WERI-Rb-1 (cell line): ENCODE data around the gene PYGB.

Experiments used
- DNase-seq: peaks from one replicate; pipeline ENCODE4 v3.0.0-alpha.2; 2020
- H3K27ac ChIP-seq: fragments of 250-450 bp; sonication (Bioruptor Pico); 2 replicates; pipeline ENCODE4 v1.5.1; 2020; ENCODE audit warnings: mild to moderate bottlenecking, moderate library complexity
- H3K27me3 ChIP-seq: fragments of 250-450 bp; sonication (Bioruptor Pico); 2 replicates; pipeline ENCODE4 v1.5.1; 2021; ENCODE audit warnings: mild to moderate bottlenecking, low read depth, moderate library complexity; ENCODE audit not compliant: insufficient read depth, severe bottlenecking
- H3K36me3 ChIP-seq: fragments of 250-450 bp; sonication (Bioruptor Pico); 2 replicates; pipeline ENCODE4 v1.5.1; 2020; ENCODE audit warnings: mild to moderate bottlenecking, moderate library complexity
- H3K4me3 ChIP-seq: 2 replicates; pipeline ENCODE4 v1.5.1; 2011; ENCODE audit warnings: low read depth, mild to moderate bottlenecking, control low read depth, low read length
- H3K9me3 ChIP-seq: fragments of 250-450 bp; sonication (Bioruptor Pico); 2 replicates; pipeline ENCODE4 v1.5.1; 2021; ENCODE audit warnings: mild to moderate bottlenecking, moderate library complexity; ENCODE audit not compliant: severe bottlenecking
- CTCF ChIP-seq: IDR thresholded peaks from 2 replicates; pipeline ENCODE4 v1.5.1; 2011; ENCODE audit warnings: low read depth, mild to moderate bottlenecking, control low read depth, inconsistent platforms, low read length

PYGB gene

DNA sequence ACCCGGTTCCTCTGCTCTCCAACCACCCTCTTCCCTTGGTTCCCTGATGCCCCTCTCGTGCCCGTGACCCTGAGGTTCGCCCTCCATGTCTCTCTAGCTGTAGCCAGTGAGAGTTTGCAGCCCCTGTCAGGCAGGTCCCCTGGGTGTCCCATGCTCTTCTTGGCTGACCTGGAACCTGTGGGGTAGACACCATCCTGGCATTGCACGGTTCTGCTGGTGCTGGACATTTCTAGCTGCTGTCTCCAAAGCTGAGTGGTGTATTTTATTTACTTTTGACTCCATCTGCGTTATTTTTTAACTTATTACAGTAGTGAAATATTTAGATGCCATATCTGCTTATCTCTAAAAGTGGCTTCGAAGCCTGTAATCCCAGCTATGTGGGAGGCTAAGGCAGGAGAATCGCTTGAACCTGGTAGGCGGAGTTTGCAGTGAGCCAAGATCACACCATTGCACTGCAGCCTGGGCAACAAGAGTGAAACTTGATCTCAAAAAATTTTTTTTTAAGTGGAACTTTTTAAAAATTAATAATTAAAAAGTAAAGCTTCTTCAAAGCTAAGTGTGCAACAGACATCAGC is 39.8 kb upstream of the PYGB start:
- Histone ChIP-seq H3K27ac (no peak overlapping the region), H3K36me3 (peaks cover 30% of the 10 kb centered on the region), H3K4me3 (no peak overlapping the region), H3K9me3 (no peaks in the 10 kb centered on the region), H3K27me3 (no peaks in the 10 kb centered on the region)
- DNase-seq = no peak
- no peak for TF ChIP-seq CTCF

- peaks cover 39% of the 10 kb centered on the region for H3K36me3 ChIP-seq
- TF ChIP-seq CTCF = no peak
These were observed 38.5 kb upstream of the PYGB start for GRCh38 chr20:25209400-25209799.

GRCh38 chr20:25209911-25210310 is 38.0 kb upstream of the PYGB start:
- H3K4me3 ChIP-seq = no peak overlapping the region
- H3K27ac ChIP-seq = no peak overlapping the region
- H3K27me3 ChIP-seq = no peaks in the 10 kb centered on the region
- TF ChIP-seq CTCF = no peak
- H3K36me3 ChIP-seq = peaks cover 43% of the 10 kb centered on the region
- no peaks in the 10 kb centered on the region for H3K9me3 ChIP-seq
- DNase-seq = no peak

More at GRCh38 chr20:25209400-25209799, 38.5 kb upstream of the PYGB start:
- no peaks in the 10 kb centered on the region for H3K9me3 ChIP-seq
- no peaks in the 10 kb centered on the region for H3K27me3 ChIP-seq
- no peak overlapping the region for H3K4me3 ChIP-seq
- no peak overlapping the region for H3K27ac ChIP-seq
- no peak for DNase-seq

DNA sequence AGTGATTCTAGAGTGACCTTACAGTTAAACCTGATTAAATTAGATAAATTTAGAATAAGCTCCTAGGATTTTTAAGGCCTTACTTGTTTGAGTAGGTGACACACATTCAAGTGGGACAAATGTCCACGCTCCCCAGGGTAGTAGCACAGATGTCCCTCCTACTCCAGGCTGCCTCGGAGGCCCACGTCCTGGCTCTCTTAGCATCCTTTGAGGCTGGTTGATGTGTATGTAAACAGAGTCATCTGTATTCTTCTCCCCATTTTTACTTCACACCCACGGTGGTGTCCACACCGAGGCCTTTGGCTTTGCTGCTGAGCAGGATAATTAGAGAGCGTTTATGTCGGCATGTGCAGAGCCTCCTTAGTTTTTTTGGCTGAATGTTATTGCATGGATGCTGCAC is 36.6 kb upstream of the PYGB start:
- Histone ChIP-seq H3K27me3 (no peaks in the 10 kb centered on the region), H3K4me3 (no peak overlapping the region), H3K36me3 (peaks cover 56% of the 10 kb centered on the region), H3K9me3 (no peaks in the 10 kb centered on the region), H3K27ac (no peak overlapping the region)
- no peak for TF ChIP-seq CTCF
- no peak for DNase-seq

- Histone ChIP-seq H3K36me3 (peaks cover 61% of the 10 kb centered on the region), H3K27ac (no peak overlapping the region), H3K27me3 (no peaks in the 10 kb centered on the region), H3K9me3 (no peaks in the 10 kb centered on the region), H3K4me3 (no peak overlapping the region)
- no peak for TF ChIP-seq CTCF
- no peak for DNase-seq
These were observed 35.6 kb upstream of the PYGB start for GRCh38 chr20:25212242-25212641.
